A549 (cell line): Measurements from ENCODE around the gene USH1C. TPM values are rescaled to one million over a fixed set of nuclear protein-coding genes. Genes with fewer than 3 reads are reported as not detected.

Experiments used
- ATAC-seq, 2 experiments: fragments of 200-7000 bp in 1 of 2; fragments of >200 bp in 1 of 2; cut with Nextera tagmentation in 1 of 2; cut with Tn5 transposase in 1 of 2; 3 replicates each; pipeline versions ENCODE4 v1.8.0 to v1.9.1; 2018 to 2020; ENCODE audit warnings: mild to moderate bottlenecking in 1 of 2, moderate library complexity in 1 of 2
- CTCF ChIA-PET: fragments of 300-600 bp; sonication (Branson Sonifier 250); formaldehyde crosslinking; extraction: SDS; loops from one replicate; lab custom pipeline; 2021; ENCODE audit warnings: antibody characterized with exemption, inconsistent platforms; lab: Yijun Ruan, JAX
- POLR2A ChIA-PET: fragments of 350-600 bp; formaldehyde crosslinking; extraction: SDS; loops from one replicate; lab custom pipeline; 2021; ENCODE audit warnings: antibody characterized with exemption, inconsistent platforms; lab: Yijun Ruan, JAX
- DNase-seq, 2 experiments: peaks; one replicate each; pipeline versions ENCODE4 v3.0.0 to v3.0.0-alpha.2; 2011 to 2016; ENCODE audit warnings: low read depth in 1 of 2, low spot score in 1 of 2
- FAIRE-seq: peaks from 2 replicates; lab custom pipeline; 2011; peaks lifted over from hg19 to GRCh38; lab: Jason Lieb, UNC
- H3K27ac ChIP-seq, 2 experiments: fragments of >200 bp; sonication (Bioruptor Twin); formaldehyde crosslinking; 3 replicates each; pipeline ENCODE4 v1.5.1; 2016 to 2017
- H3K4me1 ChIP-seq: fragments of >200 bp; sonication (Bioruptor Twin); formaldehyde crosslinking; 3 replicates; pipeline ENCODE4 v1.6.1; 2016
- H3K4me2 ChIP-seq: fragments of >200 bp; sonication (Bioruptor Twin); formaldehyde crosslinking; 3 replicates; pipeline ENCODE4 v1.6.1; 2016
- H3K4me3 ChIP-seq: fragments of >200 bp; sonication (Bioruptor Twin); formaldehyde crosslinking; 3 replicates; pipeline ENCODE4 v1.5.1; 2016
- H3K9me3 ChIP-seq: fragments of >200 bp; sonication (Bioruptor Twin); formaldehyde crosslinking; 3 replicates; pipeline ENCODE4 v1.6.1; 2016
- ATOH8 ChIP-seq: fragments of 250-450 bp; sonication (Bioruptor Pico); IDR thresholded peaks from 2 replicates; pipeline ENCODE4 v1.5.0; 2020; ENCODE audit warnings: low read depth, mild to moderate bottlenecking, moderate library complexity
- BCL3 ChIP-seq: fragments of >200 bp; sonication (Bioruptor Twin); formaldehyde crosslinking; IDR thresholded peaks from 3 replicates; pipeline ENCODE4 v1.6.1; 2016
- CBX2 ChIP-seq: fragments of 200-600 bp; sonication (generic); IDR thresholded peaks from 2 replicates; pipeline ENCODE4 v1.6.1; 2016; ENCODE audit warnings: low read depth, mild to moderate bottlenecking, borderline replicate concordance
- CEBPB ChIP-seq, 2 experiments: fragments of >200 bp in 1 of 2; sonication (Bioruptor Twin) in 1 of 2; formaldehyde crosslinking in 1 of 2; IDR thresholded peaks; 2 replicates each; pipeline ENCODE4 v1.6.1; 2012 to 2016
- CTCF ChIP-seq: fragments of >200 bp; sonication (Bioruptor Twin); formaldehyde crosslinking; IDR thresholded peaks from 3 replicates; pipeline ENCODE4 v1.5.1; 2016
- EHF ChIP-seq: fragments of 250-450 bp; sonication (Bioruptor Pico); IDR thresholded peaks from 2 replicates; pipeline ENCODE4 v1.5.0; 2020; ENCODE audit warnings: mild to moderate bottlenecking
- FOSL2 ChIP-seq, 2 experiments: fragments of 450-650 bp in 1 of 2; fragments of >200 bp in 1 of 2; sonication (Bioruptor Twin) in 1 of 2; formaldehyde crosslinking; IDR thresholded peaks; 2 replicates each; pipeline versions ENCODE4 v1.5.0 to v1.6.1; 2016 to 2020; ENCODE audit warnings: mild to moderate bottlenecking in 1 of 2, moderate library complexity in 1 of 2
- FOXS1 ChIP-seq: fragments of 250-450 bp; sonication (Bioruptor Pico); IDR thresholded peaks from 2 replicates; pipeline ENCODE4 v1.5.0; 2020; ENCODE audit warnings: mild to moderate bottlenecking, moderate library complexity
- GATA3 ChIP-seq: IDR thresholded peaks from 2 replicates; pipeline ENCODE4 v1.6.1; 2012; ENCODE audit warnings: borderline replicate concordance
- HMGXB4 ChIP-seq: fragments of 250-450 bp; sonication (Bioruptor Pico); IDR thresholded peaks from 2 replicates; pipeline ENCODE4 v1.5.0; 2021; ENCODE audit warnings: mild to moderate bottlenecking, moderate library complexity, borderline replicate concordance
- KDM1A ChIP-seq: fragments of 200-600 bp; sonication (generic); IDR thresholded peaks from 2 replicates; pipeline ENCODE4 v1.6.1; 2016; ENCODE audit warnings: low read depth, mild to moderate bottlenecking
- MAFK ChIP-seq: fragments of 450-650 bp; IDR thresholded peaks from 2 replicates; pipeline ENCODE4 v1.6.1; 2014; ENCODE audit not compliant: partially characterized antibody
- NPAS2 ChIP-seq: fragments of 250-450 bp; sonication (Bioruptor Pico); IDR thresholded peaks from 2 replicates; pipeline ENCODE4 v1.8.0; 2022; ENCODE audit warnings: mild to moderate bottlenecking, moderate library complexity, borderline replicate concordance
- REST ChIP-seq: fragments of 200-600 bp; sonication (generic); IDR thresholded peaks from 2 replicates; pipeline ENCODE4 v1.6.1; 2016; ENCODE audit warnings: antibody characterized with exemption, mild to moderate bottlenecking, moderate library complexity
- RNF2 ChIP-seq: fragments of 200-600 bp; sonication (generic); IDR thresholded peaks from 2 replicates; pipeline ENCODE4 v1.6.1; 2016; ENCODE audit warnings: low read depth, mild to moderate bottlenecking, antibody characterized with exemption, moderate library complexity, borderline replicate concordance
- SMC3 ChIP-seq: fragments of >200 bp; sonication (Bioruptor Twin); formaldehyde crosslinking; IDR thresholded peaks from 3 replicates; pipeline ENCODE4 v1.6.1; 2018; ENCODE audit warnings: inconsistent platforms
- SREBF2 ChIP-seq: fragments of 450-650 bp; IDR thresholded peaks from 2 replicates; pipeline ENCODE4 v1.6.1; 2014; ENCODE audit warnings: mild to moderate bottlenecking, moderate library complexity
- WGBS: methylation state at CpG from one replicate; pipeline ENCODE4 v1.1.6; 2017; ENCODE audit errors: missing lambda C conversion rate; 5-methylcytosine and 5-hydroxymethylcytosine counted together
- polyA plus RNA-seq, 4 experiments: library from polyadenylated mRNA; depleted of rRNA in 3 of 4; stranded (reverse); fragments of >200 nt; fragmentation: RNase III in 1 of 4; extraction: RNeasy Plus Mini Kit Qiagen cat#74134 plus additional on column Dnase treatment in 1 of 4; gene quantifications; 2 replicates in 3 of 4; 3 replicates in 1 of 4; pipeline ENCODE4 v1.2.3, GENCODE V29; 2011 to 2017

USH1C gene
- polyA plus RNA-seq, 2 of the 4 experiments (the other 2 are of a cell fraction), result 3.2 to 8.6 TPM

GRCh38 chr11:17508306-17508705 is 35.9 kb downstream of the USH1C start:
- Histone ChIP-seq H3K4me3 (no peak overlapping the region), H3K4me2 (0 out of 3 replicates have a peak overlapping the region, but pooled peaks have one; percentile 5), H3K4me1 (peaks cover 7% of the 10 kb centered on the region; the same call in 2 of the 3 replicates), H3K9me3 (no peaks in the 10 kb centered on the region), H3K27ac (no peak overlapping the region)
- FAIRE-seq (no peak), DNase-seq (no peak), ATAC-seq (no peak)
- POLR2A ChIA-PET, result no interaction called here
- WGBS, result 53% methylated on average over 3 of the region's 3 CpGs
- CTCF ChIA-PET, result interaction anchor here (1.0 to 45.8 kb wide), 7 partner anchors 13 to 278 kb away, joined by 3 to 1119 read pairs (median 7); partner anchors contain the start of gene KCNJ11
- no peak for TF ChIP-seq HMGXB4
- TF ChIP-seq REST, result no peak
- no peak for TF ChIP-seq EHF (CRISPR knock-in tag)
- TF ChIP-seq NPAS2 (CRISPR knock-in tag), result no peak
- no peak for TF ChIP-seq CTCF
- TF ChIP-seq MAFK, result no peak
- TF ChIP-seq RNF2, result no peak
- TF ChIP-seq FOXS1 (CRISPR knock-in tag), result no peak
- no peak for TF ChIP-seq KDM1A
- no peak for TF ChIP-seq ATOH8 (CRISPR knock-in tag)
- no peak for TF ChIP-seq GATA3
- TF ChIP-seq FOSL2 (IDR thresholded peaks at IDR 0.05), result no peak
- no peak for TF ChIP-seq FOSL2 (CRISPR knock-in tag; IDR thresholded peaks at IDR 0.05)
- no peak for TF ChIP-seq CBX2

- TF ChIP-seq SMC3, result no peak
- TF ChIP-seq BCL3, result no peak
- TF ChIP-seq REST, result no peak
- no peak for TF ChIP-seq KDM1A
- TF ChIP-seq SREBF2, result no peak
- no peak for TF ChIP-seq CEBPB (IDR thresholded peaks at IDR 0.05)
- H3K27ac ChIP-seq, result no peak overlapping the region
- peaks cover 7% of the 10 kb centered on the region; the same call in 2 of the 3 replicates for H3K4me1 ChIP-seq
- ATAC-seq, result no peak
- H3K9me3 ChIP-seq, result no peaks in the 10 kb centered on the region
- CTCF ChIA-PET, result interaction anchor here (1.0 to 45.8 kb wide), 8 partner anchors 13 to 278 kb away, joined by 3 to 1119 read pairs (median 22); partner anchors contain the start of gene KCNJ11
- WGBS, result 91% methylated on average over 2 of the region's 2 CpGs
- POLR2A ChIA-PET, result no interaction called here
- no peak overlapping the region for H3K4me2 ChIP-seq
- DNase-seq, result no peak
- no peak overlapping the region for H3K4me3 ChIP-seq
- no peak for FAIRE-seq
Observed at GRCh38 chr11:17507773-17508172, 36.4 kb downstream of the USH1C start.
